Activated T-cell treated with anti-CD3 and anti-CD28 coated beads, Interleukin-2, amount 50 U/mL, for 4 hours (primary cell): Measurements from ENCODE around the gene C3orf18. TPM values are rescaled to one million over a fixed set of nuclear protein-coding genes. Genes with fewer than 3 reads are reported as not detected.
"Not testable (repeated sequence)": the region's sequence is repeated elsewhere in the genome, so short reads cannot be mapped to it uniquely, and the experiment has no call there.

ENCODE experiments used
- ATAC-seq, 2 donors: fragments of 200-7000 bp; cut with Tn5 transposase; one replicate each; pipeline ENCODE4 v1.10.0; 2021
- DNase-seq: peaks from one replicate; pipeline ENCODE4 v3.0.0-alpha.2; 2020
- H3K27me3 Mint-ChIP-seq: one replicate; pipeline ENCODE4 v1.8.0; 2021; ENCODE audit warnings: low read depth, mixed read lengths
- H3K36me3 Mint-ChIP-seq: one replicate; pipeline ENCODE4 v1.8.0; 2022; ENCODE audit warnings: mixed read lengths; ENCODE audit not compliant: insufficient read depth
- H3K4me1 Mint-ChIP-seq: one replicate; pipeline ENCODE4 v1.8.0; 2021; ENCODE audit warnings: low read depth, mixed read lengths
- H3K4me3 Mint-ChIP-seq: one replicate; pipeline ENCODE4 v1.8.0; 2021; ENCODE audit warnings: mild to moderate bottlenecking, moderate library complexity, mixed read lengths
- H3K9me3 Mint-ChIP-seq: one replicate; pipeline ENCODE4 v1.8.0; 2021; ENCODE audit warnings: mixed read lengths
- total RNA-seq, 3 donors: library from RNA; stranded (reverse); gene quantifications; one replicate each; pipeline ENCODE4 v1.2.1, GENCODE V29; 2021

The C3orf18 gene
- total RNA-seq, 3 donors from 2014 or later, result 6.7 to 11.2 (median 9.0) TPM

DNA sequence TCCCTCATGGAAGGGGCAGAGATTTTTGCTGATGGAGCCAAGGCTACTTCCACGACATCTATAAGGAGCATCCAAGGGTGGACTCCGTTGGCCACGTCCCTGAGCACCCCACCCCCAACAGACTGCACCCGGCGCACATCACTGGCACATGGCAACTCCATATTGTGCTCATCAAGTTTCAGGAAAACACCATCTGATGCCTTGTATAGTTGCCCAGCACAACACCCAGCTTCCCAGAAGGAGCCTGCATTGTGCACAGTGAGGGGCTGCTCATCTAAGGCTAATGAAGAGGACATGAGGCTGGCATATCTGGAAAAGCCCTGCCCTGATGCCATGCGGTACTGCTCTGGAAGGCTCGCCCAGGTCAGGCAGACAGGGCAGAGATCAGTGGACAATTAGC lies 49.1 kb downstream of the C3orf18 start:
- Mint-ChIP-seq H3K27me3 (no peaks in the 10 kb centered on the region), H3K9me3 (no peaks in the 10 kb centered on the region), H3K4me3 (no peak overlapping the region), H3K36me3 (no peaks in the 10 kb centered on the region), H3K4me1 (peaks cover 6% of the 10 kb centered on the region)
- no peak for ATAC-seq
- no peak for DNase-seq

DNA sequence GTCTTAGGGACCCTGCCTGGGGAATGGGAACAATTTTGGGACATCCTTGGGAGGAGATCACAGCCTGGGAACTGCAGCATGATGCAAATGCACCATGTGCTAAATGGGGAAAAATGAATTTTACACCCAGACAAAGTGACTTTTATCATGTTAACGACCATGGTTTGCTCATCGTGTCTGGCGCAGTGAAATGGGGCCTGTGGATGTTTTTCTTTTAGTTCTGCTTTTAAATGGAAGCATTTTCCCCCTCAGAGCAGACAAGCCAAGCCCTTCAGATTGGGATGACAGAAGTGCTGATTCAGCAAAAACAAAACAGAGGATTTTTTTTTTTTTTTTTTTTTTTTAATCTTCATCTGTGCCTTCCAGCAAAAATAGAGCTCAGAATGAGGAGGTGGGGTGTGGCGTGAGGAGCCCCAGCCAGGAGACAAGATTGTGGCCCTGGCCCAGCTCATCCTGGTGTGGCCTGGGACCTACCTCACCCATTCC lies 49.8 kb downstream of the C3orf18 start:
- no peak for ATAC-seq
- Mint-ChIP-seq H3K27me3 (no peaks in the 10 kb centered on the region), H3K4me1 (peaks cover 6% of the 10 kb centered on the region), H3K9me3 (no peaks in the 10 kb centered on the region), H3K4me3 (no peak overlapping the region), H3K36me3 (no peaks in the 10 kb centered on the region)
- DNase-seq, result no peak

DNA sequence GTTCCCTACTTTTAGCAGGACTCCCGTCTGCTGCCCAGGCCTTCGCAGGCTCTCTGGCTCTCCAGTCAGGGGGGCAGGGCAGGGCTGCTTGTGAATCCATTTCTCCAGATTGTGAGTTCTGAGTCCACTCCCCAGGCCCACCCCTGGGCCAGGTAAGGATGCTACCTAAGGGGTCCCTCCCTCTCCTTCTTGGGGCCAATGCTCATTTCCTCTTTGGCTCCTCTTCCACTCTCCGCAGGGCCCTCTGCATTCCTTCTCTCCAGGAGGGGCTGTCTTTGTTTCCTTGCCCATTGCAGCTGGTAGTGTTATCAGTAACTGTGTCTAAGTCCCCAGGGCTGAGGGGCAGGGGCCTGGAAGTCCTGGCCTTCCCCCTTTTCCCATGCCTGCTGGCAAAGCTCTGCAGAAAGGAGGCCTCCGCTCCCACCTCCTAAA lies 51.1 kb downstream of the C3orf18 start:
- Mint-ChIP-seq H3K9me3 (no peaks in the 10 kb centered on the region), H3K4me1 (peaks cover 6% of the 10 kb centered on the region), H3K4me3 (no peak overlapping the region), H3K27me3 (no peaks in the 10 kb centered on the region), H3K36me3 (no peaks in the 10 kb centered on the region)
- DNase-seq (no peak), ATAC-seq (no peak)

DNA sequence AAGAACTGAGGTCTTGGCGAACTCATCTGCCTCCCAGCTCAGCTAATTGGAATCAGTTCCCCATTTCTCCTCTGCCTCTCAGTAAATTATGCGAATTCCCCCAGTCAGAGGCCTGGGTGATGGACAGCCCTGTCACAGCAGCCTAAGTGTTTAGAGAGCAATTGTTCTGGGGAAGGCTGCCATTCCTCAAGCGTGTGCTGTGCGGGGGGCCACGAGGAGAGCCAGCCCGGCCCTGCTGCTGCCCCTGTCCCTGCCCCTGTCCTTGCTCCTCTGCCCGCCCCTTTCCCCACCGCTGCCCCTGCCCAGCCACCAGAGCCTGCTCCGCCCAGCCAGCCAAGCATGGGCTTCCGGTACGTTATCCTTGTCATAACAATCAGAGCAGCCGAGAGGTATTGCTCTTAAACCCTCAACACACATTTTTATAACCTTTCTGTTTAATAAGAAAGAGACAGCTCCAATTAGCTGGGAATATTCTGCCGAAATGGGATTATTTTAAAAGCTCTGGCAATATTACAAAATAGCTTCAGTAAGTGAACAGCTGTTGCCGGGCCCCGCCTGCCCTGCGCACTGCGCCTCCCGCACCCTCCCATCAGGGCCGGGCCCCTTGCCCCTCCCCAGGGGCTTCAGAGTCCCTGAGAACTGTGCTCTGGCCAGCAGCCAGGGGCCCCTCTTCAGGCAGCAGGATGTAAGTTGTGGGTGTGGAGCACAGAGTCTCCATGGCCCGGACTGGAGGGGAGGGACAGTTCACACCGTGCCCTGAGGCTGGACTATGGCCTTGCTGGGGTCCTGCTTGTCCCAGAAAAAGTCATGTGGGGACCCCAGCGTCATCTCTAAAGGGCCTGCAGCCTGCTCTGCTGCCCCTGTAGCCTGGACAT lies 51.7 kb downstream of the C3orf18 start:
- no peak for DNase-seq
- no peaks in the 10 kb centered on the region for H3K9me3 Mint-ChIP-seq
- no peaks in the 10 kb centered on the region for H3K27me3 Mint-ChIP-seq
- peak in 1 of 2 donors; percentile 50 for ATAC-seq
- H3K36me3 Mint-ChIP-seq, result no peaks in the 10 kb centered on the region
- peaks cover 6% of the 10 kb centered on the region for H3K4me1 Mint-ChIP-seq
- no peak overlapping the region for H3K4me3 Mint-ChIP-seq

DNA sequence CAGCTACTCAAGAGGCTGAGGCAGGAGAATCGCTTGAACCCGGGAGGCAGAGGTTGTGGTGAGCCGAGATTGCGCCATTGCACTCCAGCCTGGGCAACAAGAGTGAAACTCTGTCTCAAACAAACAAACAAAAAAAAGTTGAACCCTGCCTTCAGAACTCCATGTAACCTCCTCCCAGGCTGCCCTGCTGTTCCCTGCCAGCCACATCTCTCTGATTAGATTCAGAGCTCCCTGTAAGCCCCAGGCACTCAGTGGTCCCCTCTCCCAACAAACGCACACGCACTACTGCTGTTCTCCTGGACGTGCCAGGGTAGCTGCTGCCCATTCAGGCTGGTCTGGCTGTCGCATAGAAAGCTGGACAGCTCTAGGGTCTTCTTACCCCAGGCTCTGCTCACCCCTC lies 54.6 kb downstream of the C3orf18 start:
- not testable (repeated sequence) for H3K27me3 Mint-ChIP-seq, H3K36me3 Mint-ChIP-seq, DNase-seq, H3K9me3 Mint-ChIP-seq, H3K4me1 Mint-ChIP-seq, H3K4me3 Mint-ChIP-seq, ATAC-seq

DNA sequence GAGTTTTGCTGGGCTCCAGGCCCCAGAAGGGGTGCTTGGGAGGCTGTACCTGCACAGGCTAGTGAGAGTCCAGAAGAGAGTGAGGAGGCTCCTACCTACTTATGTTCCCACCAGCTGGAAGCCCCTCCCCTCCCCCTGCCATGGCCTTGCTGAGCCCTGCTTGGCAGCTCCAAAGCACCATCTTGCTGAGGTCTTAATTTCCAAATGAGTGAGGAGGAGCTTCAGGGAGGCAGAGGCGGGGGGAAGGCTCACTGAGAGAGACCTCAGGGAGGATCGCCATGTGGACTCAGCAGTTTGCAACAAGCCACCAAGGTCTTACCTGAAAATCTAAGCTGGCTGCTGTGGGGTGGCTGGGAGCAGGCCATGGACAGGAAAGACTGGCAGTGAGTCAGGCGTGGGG lies 55.4 kb downstream of the C3orf18 start:
- ATAC-seq, result no peak

DNA sequence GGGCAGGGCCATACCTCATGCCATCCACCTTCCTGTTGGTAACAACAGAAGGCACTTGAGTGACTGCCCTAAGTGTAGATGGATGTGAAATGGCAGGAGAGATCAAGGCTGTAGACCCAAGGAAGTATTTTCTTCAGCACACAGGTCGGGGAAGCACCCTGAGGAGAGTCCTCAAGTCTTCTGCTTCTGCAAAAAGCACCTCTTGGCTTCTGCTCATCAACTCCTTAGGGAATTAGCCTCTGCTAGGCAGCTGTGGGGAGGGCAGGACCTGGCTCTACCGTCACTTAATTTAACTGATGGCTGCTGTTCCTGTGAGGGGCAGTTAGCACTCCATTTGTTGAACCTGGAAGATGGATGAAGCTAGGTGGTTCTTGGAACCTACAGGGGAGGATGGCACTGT lies 57.2 kb downstream of the C3orf18 start:
- no peaks in the 10 kb centered on the region for H3K9me3 Mint-ChIP-seq
- no peaks in the 10 kb centered on the region for H3K4me1 Mint-ChIP-seq
- H3K27me3 Mint-ChIP-seq, result no peaks in the 10 kb centered on the region
- DNase-seq (no peak), ATAC-seq (no peak)
- no peaks in the 10 kb centered on the region for H3K36me3 Mint-ChIP-seq
- H3K4me3 Mint-ChIP-seq, result no peak overlapping the region

More for the DNA sequence above, 55.4 kb downstream of the C3orf18 start:
- Mint-ChIP-seq H3K4me1 (peaks cover 4% of the 10 kb centered on the region), H3K4me3 (no peak overlapping the region), H3K27me3 (no peaks in the 10 kb centered on the region), H3K36me3 (no peaks in the 10 kb centered on the region), H3K9me3 (no peaks in the 10 kb centered on the region)
- no peak for DNase-seq

DNA sequence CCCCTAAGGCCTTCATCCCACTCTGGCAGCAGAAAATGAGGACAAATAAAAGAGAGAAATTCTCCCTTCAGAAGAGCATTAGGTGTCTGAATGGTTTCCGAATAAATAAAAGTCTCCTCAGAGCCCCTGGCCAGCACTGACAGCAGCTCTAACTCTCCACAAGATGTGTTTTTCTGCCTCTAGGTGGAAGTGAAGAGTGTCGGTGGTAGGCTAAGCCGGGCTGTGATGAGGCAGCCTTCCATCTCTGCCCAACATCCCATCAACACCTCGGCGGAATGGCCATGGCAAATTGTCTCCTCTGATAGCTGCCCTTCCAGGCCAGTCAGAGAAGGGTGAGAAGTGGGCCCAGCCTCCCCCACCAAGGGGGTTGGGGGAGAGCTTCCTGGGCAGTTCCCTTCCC lies 57.8 kb downstream of the C3orf18 start:
- Mint-ChIP-seq H3K36me3 (no peaks in the 10 kb centered on the region), H3K4me1 (no peaks in the 10 kb centered on the region), H3K27me3 (no peaks in the 10 kb centered on the region), H3K4me3 (no peak overlapping the region), H3K9me3 (no peaks in the 10 kb centered on the region)
- ATAC-seq (no peak), DNase-seq (no peak)

DNA sequence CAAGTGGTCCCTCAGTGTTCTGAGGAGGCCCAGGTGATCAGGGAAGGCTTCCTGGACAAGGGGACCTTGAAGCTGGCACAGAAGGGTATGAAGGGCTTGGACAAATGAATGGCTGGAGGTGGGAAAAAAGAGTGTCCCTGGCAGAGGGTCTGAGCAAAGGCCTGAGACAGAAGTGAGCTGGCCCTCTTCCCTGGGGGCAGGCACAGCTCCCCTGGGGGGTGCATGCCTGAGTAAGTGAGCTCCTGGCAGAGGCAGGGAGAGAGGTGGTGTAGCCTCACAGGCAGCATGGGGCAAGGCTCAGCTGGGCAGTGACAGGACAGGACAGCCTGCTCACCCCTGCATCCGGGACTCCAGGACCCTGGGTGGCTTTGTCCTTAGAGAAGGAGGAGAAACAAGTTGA lies 58.7 kb downstream of the C3orf18 start:
- Mint-ChIP-seq H3K4me1 (no peaks in the 10 kb centered on the region), H3K27me3 (no peaks in the 10 kb centered on the region), H3K4me3 (no peak overlapping the region), H3K36me3 (no peaks in the 10 kb centered on the region), H3K9me3 (no peaks in the 10 kb centered on the region)
- ATAC-seq (no peak), DNase-seq (no peak)

Other genes with a start within 250 kb of the C3orf18 start
- gene HYAL2, start 245.0 kb downstream of the C3orf18 start, total RNA-seq, result 10 to 100 TPM; 17.0 to 19.5 (median 19.2) TPM
- gene TUSC2, start 239.5 kb downstream of the C3orf18 start, total RNA-seq, result 10 to 100 TPM; 40.8 to 48.7 (median 48.5) TPM
- 10 to 100 TPM; 33.7 to 40.3 (median 37.3) TPM for gene RASSF1, start 226.9 kb downstream of the C3orf18 start, total RNA-seq
- gene ZMYND10, start 222.0 kb downstream of the C3orf18 start, total RNA-seq, result 1 to 10 TPM in 1 of 3 donors, under 1 TPM in 2; 0.71 to 1.0 (median 0.96) TPM
- gene NPRL2, start 217.0 kb downstream of the C3orf18 start, total RNA-seq, result 10 to 100 TPM; 34.0 to 46.9 (median 37.0) TPM
- 10 to 100 TPM; 31.8 to 35.3 (median 33.1) TPM for gene CYB561D2, start 216.9 kb downstream of the C3orf18 start, total RNA-seq
- gene TMEM115, start 208.2 kb downstream of the C3orf18 start, total RNA-seq, result 10 to 100 TPM; 25.2 to 27.4 (median 25.4) TPM
- gene CACNA2D2, start 64.1 kb downstream of the C3orf18 start, total RNA-seq, result under 1 TPM; 0.35 to 0.90 (median 0.58) TPM
- gene HEMK1, start 1.8 kb upstream of the C3orf18 start, total RNA-seq, result 10 to 100 TPM; 26.8 to 31.1 (median 27.4) TPM
- gene CISH, start 44.0 kb upstream of the C3orf18 start, total RNA-seq, result 100 to 1,000 TPM; 223 to 268 (median 229) TPM
- 100 to 1,000 TPM; 174 to 225 (median 210) TPM for gene MAPKAPK3, start 49.4 kb upstream of the C3orf18 start, total RNA-seq
- 1 to 10 TPM; 1.2 to 1.7 (median 1.5) TPM for gene DOCK3, start 107.2 kb upstream of the C3orf18 start, total RNA-seq